ENCODE measurements around the gene GZMH. TPM values are rescaled to one million over a fixed set of nuclear protein-coding genes. Genes with fewer than 3 reads are reported as not detected.
"Not testable (repeated sequence)": the region's sequence is repeated elsewhere in the genome, so short reads cannot be mapped to it uniquely, and the experiment has no call there.

The GZMH gene
- total RNA-seq: 10 to 100 TPM in 1 of 2 donors, not detected in 1; 14.7 TPM

GRCh38 chr14:24609655-24610344 is at the start of gene GZMH:
GZMH (minus strand) TSS chr14:24609685; CDS start chr14:24609613, 72 bp downstream.
- H3K36me3 ChIP-seq: no peaks in the 10 kb centered on the region
- no peaks in the 10 kb centered on the region for H3K4me1 ChIP-seq (ENCODE audit: control insufficient read depth in 1 of 2, low read depth in 2 of 2)
- no peaks in the 10 kb centered on the region for H3K27me3 ChIP-seq (replicated peaks; ENCODE audit: insufficient read depth)
- H3K4me3 ChIP-seq: no peak within 1 kb of the TSS
- TF ChIP-seq CTCF (IDR thresholded peaks at IDR 0.05): no peak
- no peak for DNase-seq (ENCODE audit: low spot score)
- no peak within 1 kb of the TSS for H3K27ac ChIP-seq
- no peaks in the 10 kb centered on the region for H3K9me3 ChIP-seq
- ATAC-seq (ENCODE audit: insufficient number of reproducible peaks, low FRiP score, low read depth): no peak

- not testable (repeated sequence) for DNase-seq (ENCODE audit: low spot score); ATAC-seq (ENCODE audit: insufficient number of reproducible peaks, low FRiP score, low read depth)
Observed at GRCh38 chr14:24648361-24648760, 38.9 kb upstream of the GZMH start.

GRCh38 chr14:24639905-24640304 is 30.4 kb upstream of the GZMH start:
- DNase-seq (ENCODE audit: low spot score): no peak
- Histone ChIP-seq H3K4me3 (no peak overlapping the region), H3K9me3 (no peaks in the 10 kb centered on the region), H3K4me1 (ENCODE audit: control insufficient read depth in 1 of 2, low read depth in 2 of 2) (no peaks in the 10 kb centered on the region), H3K27ac (no peak overlapping the region), H3K36me3 (no peaks in the 10 kb centered on the region), H3K27me3 (replicated peaks; ENCODE audit: insufficient read depth) (no peaks in the 10 kb centered on the region)
- TF ChIP-seq CTCF (IDR thresholded peaks at IDR 0.05): no peak
- no peak for ATAC-seq (ENCODE audit: insufficient number of reproducible peaks, low FRiP score, low read depth)

More at GRCh38 chr14:24648361-24648760, 38.9 kb upstream of the GZMH start:
- not testable (repeated sequence) for H3K27ac ChIP-seq; H3K27me3 ChIP-seq (replicated peaks; ENCODE audit: insufficient read depth); H3K4me3 ChIP-seq; H3K9me3 ChIP-seq; H3K4me1 ChIP-seq (ENCODE audit: control insufficient read depth in 1 of 2, low read depth in 2 of 2); H3K36me3 ChIP-seq

GRCh38 chr14:24639270-24639669 is 29.8 kb upstream of the GZMH start:
- Histone ChIP-seq H3K27ac (no peak overlapping the region), H3K36me3 (no peaks in the 10 kb centered on the region), H3K4me3 (no peak overlapping the region), H3K27me3 (replicated peaks; ENCODE audit: insufficient read depth) (no peaks in the 10 kb centered on the region), H3K4me1 (ENCODE audit: control insufficient read depth in 1 of 2, low read depth in 2 of 2) (no peaks in the 10 kb centered on the region), H3K9me3 (no peaks in the 10 kb centered on the region)
- DNase-seq (ENCODE audit: low spot score) (no peak), ATAC-seq (ENCODE audit: insufficient number of reproducible peaks, low FRiP score, low read depth) (no peak)
- TF ChIP-seq CTCF (IDR thresholded peaks at IDR 0.05): no peak

- DNase-seq (ENCODE audit: low spot score): no peak
- no peak for ATAC-seq (ENCODE audit: insufficient number of reproducible peaks, low FRiP score, low read depth)
Observed at GRCh38 chr14:24634158-24634557, 24.7 kb upstream of the GZMH start, which contains the start of gene GZMB. GZMB (minus strand) TSS chr14:24634190; CDS start chr14:24634160, 30 bp downstream.

More at GRCh38 chr14:24634158-24634557, 24.7 kb upstream of the GZMH start, which contains the start of gene GZMB:
- H3K9me3 ChIP-seq: no peaks in the 10 kb centered on the region
- H3K27me3 ChIP-seq (replicated peaks; ENCODE audit: insufficient read depth): no peaks in the 10 kb centered on the region
- H3K4me3 ChIP-seq: no peak within 1 kb of the TSS
- no peaks in the 10 kb centered on the region for H3K4me1 ChIP-seq (ENCODE audit: control insufficient read depth in 1 of 2, low read depth in 2 of 2)
- TF ChIP-seq CTCF (IDR thresholded peaks at IDR 0.05): no peak
- H3K27ac ChIP-seq: no peak within 1 kb of the TSS
- H3K36me3 ChIP-seq: no peaks in the 10 kb centered on the region

All from thoracic aorta (tissue), 2 donors.